IMR-90 (cell line): ENCODE measurements around the gene FAM227B. TPM values are rescaled to one million over a fixed set of nuclear protein-coding genes. Genes with fewer than 3 reads are reported as not detected.

ENCODE experiments used
- ATAC-seq: fragments of 200-7000 bp; cut with Tn5 transposase; 2 replicates; pipeline ENCODE4 v1.9.1; 2020; ENCODE audit warnings: low read depth, mild to moderate bottlenecking, moderate library complexity
- BruUV-seq: library from RNA; stranded (reverse); fragments of 400-500 nt; replicated peaks from 2 replicates; lab custom pipeline; 2021; lab: Mats Ljungman, UMichigan
- CTCF ChIA-PET: fragments of 300-600 bp; formaldehyde crosslinking; extraction: SDS; loops from one replicate; lab custom pipeline; 2021; ENCODE audit warnings: antibody characterized with exemption; lab: Yijun Ruan, JAX
- POLR2A ChIA-PET: fragments of 300-600 bp; sonication (Branson Sonifier 250); formaldehyde crosslinking; loops from one replicate; lab custom pipeline; 2022; ENCODE audit warnings: antibody characterized with exemption; ENCODE audit not compliant: unreplicated experiment; lab: Charles Lee
- DNase-seq: peaks from one replicate; pipeline ENCODE4 v3.0.0; 2013
- H2AFZ ChIP-seq: replicated peaks from 2 replicates; pipeline ENCODE3; 2013; ENCODE audit warnings: low read length, mild to moderate bottlenecking; ENCODE audit not compliant: poor library complexity
- H2AK5ac ChIP-seq: 2 replicates; pipeline ENCODE4 v1.6.1; 2013; ENCODE audit warnings: low read depth, low read length, inconsistent platforms
- H2AK9ac ChIP-seq: replicated peaks from 2 replicates; pipeline ENCODE3; 2013; ENCODE audit warnings: mild to moderate bottlenecking, low read depth, low read length, moderate library complexity; ENCODE audit not compliant: poor library complexity
- H2BK120ac ChIP-seq: 2 replicates; pipeline ENCODE4 v1.6.1; 2013; ENCODE audit warnings: low read depth, low read length, inconsistent platforms
- H2BK15ac ChIP-seq: 3 replicates; pipeline ENCODE4 v1.6.1; 2013; ENCODE audit warnings: low read depth, low read length, inconsistent platforms
- H2BK20ac ChIP-seq: 2 replicates; pipeline ENCODE4 v1.6.1; 2013; ENCODE audit warnings: low read depth, mild to moderate bottlenecking, inconsistent platforms, low read length, moderate library complexity
- H2BK5ac ChIP-seq: 2 replicates; pipeline ENCODE4 v1.6.1; 2013; ENCODE audit warnings: mild to moderate bottlenecking, low read depth, low read length, inconsistent platforms; ENCODE audit not compliant: poor library complexity, severe bottlenecking
- H3K14ac ChIP-seq: replicated peaks from 2 replicates; pipeline ENCODE4 v1.6.1; 2013; ENCODE audit warnings: low read depth, low read length, inconsistent platforms
- H3K18ac ChIP-seq: 2 replicates; pipeline ENCODE4 v1.6.1; 2013; ENCODE audit warnings: low read depth, low read length, control low read depth
- H3K23ac ChIP-seq: 2 replicates; pipeline ENCODE4 v1.6.1; 2013; ENCODE audit warnings: low read depth, low read length, inconsistent platforms
- H3K27ac ChIP-seq: 2 replicates; pipeline ENCODE4 v1.5.1; 2013; ENCODE audit warnings: mild to moderate bottlenecking, control low read depth, low read length; ENCODE audit not compliant: insufficient read depth
- H3K27me3 ChIP-seq: 2 replicates; pipeline ENCODE4 v1.6.1; 2013; ENCODE audit warnings: low read length; ENCODE audit not compliant: control insufficient read depth, insufficient read depth
- H3K36me3 ChIP-seq: 2 replicates; pipeline ENCODE4 v1.6.1; 2013; ENCODE audit warnings: low read length, mixed read lengths; ENCODE audit not compliant: control insufficient read depth, insufficient read depth
- H3K4ac ChIP-seq: 2 replicates; pipeline ENCODE4 v1.6.1; 2013; ENCODE audit warnings: low read depth, low read length, inconsistent platforms
- H3K4me1 ChIP-seq: 2 replicates; pipeline ENCODE4 v1.6.1; 2013; ENCODE audit warnings: low read length, mixed read lengths; ENCODE audit not compliant: control insufficient read depth, insufficient read depth
- H3K4me2 ChIP-seq: 2 replicates; pipeline ENCODE4 v1.6.1; 2013; ENCODE audit warnings: low read depth, mild to moderate bottlenecking, control low read depth, low read length, moderate library complexity
- H3K4me3 ChIP-seq: 2 replicates; pipeline ENCODE4 v1.5.1; 2013; ENCODE audit warnings: low read depth, mild to moderate bottlenecking, control low read depth, low read length, moderate library complexity; ENCODE audit not compliant: insufficient read depth
- H3K56ac ChIP-seq: 2 replicates; pipeline ENCODE4 v1.6.1; 2013; ENCODE audit warnings: low read length, inconsistent platforms; ENCODE audit not compliant: insufficient read depth; ENCODE audit errors: extremely low read depth
- H3K79me1 ChIP-seq, 2 experiments: 2 replicates each; pipeline ENCODE4 v1.6.1; 2013; ENCODE audit warnings: low read length in 2 of 2, inconsistent platforms in 1 of 2, low read depth in 1 of 2
- H3K9ac ChIP-seq: 2 replicates; pipeline ENCODE4 v1.6.1; 2013; ENCODE audit warnings: low read depth, low read length, control low read depth
- H3K9me1 ChIP-seq: 2 replicates; pipeline ENCODE4 v1.6.1; 2013; ENCODE audit warnings: low read length, inconsistent platforms; ENCODE audit not compliant: insufficient read depth
- H3K9me3 ChIP-seq: 2 replicates; pipeline ENCODE4 v1.6.1; 2013; ENCODE audit warnings: low read length; ENCODE audit not compliant: control insufficient read depth, insufficient read depth
- H4K20me1 ChIP-seq: 2 replicates; pipeline ENCODE4 v1.6.1; 2013; ENCODE audit warnings: low read length, inconsistent platforms; ENCODE audit not compliant: insufficient read depth
- H4K5ac ChIP-seq: 2 replicates; pipeline ENCODE4 v1.6.1; 2013; ENCODE audit warnings: mild to moderate bottlenecking, low read depth, low read length, control low read depth
- H4K8ac ChIP-seq, 2 experiments: 2 replicates each; pipeline ENCODE4 v1.6.1; 2013; ENCODE audit warnings: low read depth in 2 of 2, low read length in 2 of 2, control low read depth in 1 of 2, inconsistent platforms in 1 of 2
- H4K91ac ChIP-seq: 2 replicates; pipeline ENCODE4 v1.6.1; 2013; ENCODE audit warnings: low read depth, low read length, inconsistent platforms; ENCODE audit not compliant: insufficient read depth
- BHLHE40 ChIP-seq: fragments of 150-350 bp; IDR thresholded peaks from 2 replicates; pipeline ENCODE4 v1.6.1; 2016; ENCODE audit warnings: mild to moderate bottlenecking, low read depth, low read length
- CEBPB ChIP-seq: IDR thresholded peaks from 2 replicates; pipeline ENCODE4 v1.6.1; 2012; ENCODE audit warnings: low read depth, low read length, improper control_type of control experiment
- CHD1 ChIP-seq: IDR thresholded peaks from 2 replicates; pipeline ENCODE4 v1.6.1; 2012; ENCODE audit warnings: low read depth, low read length, improper control_type of control experiment
- CTCF ChIP-seq: conservative IDR thresholded peaks from 2 replicates; pipeline ENCODE4 v1.5.1; 2012; ENCODE audit warnings: mild to moderate bottlenecking, low read depth, low read length, improper control_type of control experiment
- ELK1 ChIP-seq: fragments of 150-350 bp; IDR thresholded peaks from 2 replicates; pipeline ENCODE4 v1.6.1; 2016; ENCODE audit warnings: low read depth, mild to moderate bottlenecking, low read length, moderate library complexity, borderline replicate concordance
- FOS ChIP-seq: fragments of 150-350 bp; IDR thresholded peaks from 2 replicates; pipeline ENCODE4 v1.6.1; 2016; ENCODE audit warnings: low read depth, low read length
- MAFK ChIP-seq: IDR thresholded peaks from 2 replicates; pipeline ENCODE4 v1.6.1; 2012; ENCODE audit warnings: low read depth, low read length, improper control_type of control experiment
- MAZ ChIP-seq: IDR thresholded peaks from 2 replicates; pipeline ENCODE4 v1.6.1; 2012; ENCODE audit warnings: low read depth, mild to moderate bottlenecking, low read length, improper control_type of control experiment, moderate library complexity, borderline replicate concordance
- MXI1 ChIP-seq: IDR thresholded peaks from 2 replicates; pipeline ENCODE4 v1.6.1; 2012; ENCODE audit warnings: low read depth, mild to moderate bottlenecking, low read length, moderate library complexity, borderline replicate concordance
- POLR2A ChIP-seq: IDR thresholded peaks from 2 replicates; pipeline ENCODE4 v1.6.1; 2012; ENCODE audit warnings: mild to moderate bottlenecking, low read depth, low read length
- RAD21 ChIP-seq: IDR thresholded peaks from 2 replicates; pipeline ENCODE4 v1.6.1; 2012; ENCODE audit warnings: low read length, improper control_type of control experiment
- RCOR1 ChIP-seq: IDR thresholded peaks from 2 replicates; pipeline ENCODE4 v1.6.1; 2012; ENCODE audit warnings: mild to moderate bottlenecking, low read length, improper control_type of control experiment; ENCODE audit not compliant: insufficient replicate concordance
- RFX5 ChIP-seq: IDR thresholded peaks from 2 replicates; pipeline ENCODE4 v1.8.0; 2012; ENCODE audit warnings: low read depth, mild to moderate bottlenecking, low read length, moderate library complexity
- SMC3 ChIP-seq: fragments of 150-350 bp; IDR thresholded peaks from 2 replicates; pipeline ENCODE4 v1.6.1; 2016; ENCODE audit warnings: low read depth, mild to moderate bottlenecking, antibody characterized with exemption, low read length, moderate library complexity
- WGBS, 2 experiments: methylation state at CpG; one replicate each; pipeline versions ENCODE4 v1.1.5 to v1.1.7; 2013; ENCODE audit warnings: missing lambda C conversion rate in 2 of 2; ENCODE audit not compliant: insufficient read length in 1 of 2; ENCODE audit errors: extremely low coverage in 2 of 2; 5-methylcytosine and 5-hydroxymethylcytosine counted together
- dilution Hi-C: fragments of 300-500 bp; cut with HindIII; formaldehyde crosslinking; loops from one replicate; pipeline ENCODE4 v1.14.3; 2018; ENCODE audit warnings: low sequenced_read_pairs; ENCODE audit not compliant: unreplicated experiment
- in situ Hi-C: fragments of 300-500 bp; cut with MboI; formaldehyde crosslinking; loops from 3 replicates; pipeline ENCODE4 v1.14.3; 2019; ENCODE audit warnings: low sequenced_read_pairs, inconsistent platforms, mixed read lengths
- intact Hi-C: fragments of 100-400 bp; cut with micrococcal nuclease; formaldehyde crosslinking; loops from 2 replicates; pipeline ENCODE4 v1.10.0; 2022
- polyA plus RNA-seq, 3 experiments: library from polyadenylated mRNA; depleted of rRNA; stranded (reverse); fragments of >200 nt; gene quantifications; 2 replicates each; pipeline ENCODE4 v1.2.3, GENCODE V29; 2012; ENCODE audit warnings: low replicate concordance in 1 of 3
- total RNA-seq: library from RNA; depleted of rRNA; stranded (reverse); fragments of >200 nt; gene quantifications from 2 replicates; pipeline ENCODE4 v1.2.3, GENCODE V29; 2012

FAM227B gene
- total and polyA plus RNA-seq, 2 of the 4 experiments (the other 2 are of a cell fraction), result 1.8 to 3.0 TPM

GRCh38 chr15:49438962-49439631 is 181.5 kb downstream of the FAM227B start:
- Histone ChIP-seq H3K4ac (peak overlapping the region; percentile 81), H3K23ac (peak overlapping the region; percentile 76), H4K5ac (peak overlapping the region; percentile 95; the same call in 1 of the 2 replicates), H4K91ac (peak overlapping the region; percentile 70), H2BK120ac (peak overlapping the region; percentile 91), H2AK5ac (peak overlapping the region; percentile 74), H3K9ac (no peak overlapping the region; the same call in 1 of the 2 replicates), H2BK20ac (peak overlapping the region; percentile 85), H3K4me3 (no peak overlapping the region), H3K27me3 (no peaks in the 10 kb centered on the region), H3K14ac (peak overlapping the region; percentile 71), H3K4me1 (peaks cover 22% of the 10 kb centered on the region), H3K79me1 (peaks cover 12 to 48% of the 10 kb centered on the region in 2 experiments), H3K9me1 (peaks cover 11% of the 10 kb centered on the region), H2BK5ac (peak overlapping the region; percentile 86), H3K9me3 (no peaks in the 10 kb centered on the region), H2BK15ac (peak overlapping the region; percentile 59; the same call in 2 of the 3 replicates), H3K36me3 (peaks cover 17% of the 10 kb centered on the region), H2AFZ (peak overlapping the region; percentile 26), H4K8ac (peak overlapping the region; percentile 42 to 71; a peak in 3 of 4 replicates), H3K27ac (peak overlapping the region; percentile 21), H2AK9ac (peak overlapping the region; percentile 55), H3K56ac (peak overlapping the region; percentile 32; the same call in 1 of the 2 replicates), H4K20me1 (peaks cover 9% of the 10 kb centered on the region), H3K4me2 (peak overlapping the region; percentile 58), H3K18ac (peak overlapping the region; percentile 97)
- intact Hi-C loops, result loop anchor here (5.0 kb wide), 2 partner anchors 418 to 698 kb away; no protein-coding TSS in a partner anchor
- dilution Hi-C loops, result no loop called here
- no peak; the same call in 1 of the 2 replicates for ATAC-seq
- no CpG with 5 or more reads among the region's 6 CpGs for WGBS, 2 experiments
- POLR2A ChIA-PET, result no interaction called here
- no peak for TF ChIP-seq SMC3
- no peak for TF ChIP-seq MXI1
- TF ChIP-seq CTCF, result no peak
- no peak for TF ChIP-seq MAFK
- no peak for TF ChIP-seq BHLHE40
- TF ChIP-seq RFX5, result no peak
- no peak for TF ChIP-seq CEBPB
- no peak for TF ChIP-seq FOS
- no peak for TF ChIP-seq RAD21
- no peak for TF ChIP-seq RCOR1
- no peak for TF ChIP-seq CHD1
- no peak for TF ChIP-seq MAZ
- TF ChIP-seq POLR2A, result no peak
- no peak for TF ChIP-seq ELK1
- no peak for DNase-seq
- in situ Hi-C loops, result no loop called here
- BruUV-seq, result no TSS peak
- CTCF ChIA-PET, result interaction anchor here (1.1 kb wide), 1 partner anchor 16 kb away, joined by 3 read pairs; the partner anchor contains the start of gene FGF7
